ENCODE data around the gene HTR1D. TPM values are rescaled to one million over a fixed set of nuclear protein-coding genes. Genes with fewer than 3 reads are reported as not detected.

HTR1D gene
- total RNA-seq, 1 experiment from 2014 or later, result 3.5 TPM

DNA sequence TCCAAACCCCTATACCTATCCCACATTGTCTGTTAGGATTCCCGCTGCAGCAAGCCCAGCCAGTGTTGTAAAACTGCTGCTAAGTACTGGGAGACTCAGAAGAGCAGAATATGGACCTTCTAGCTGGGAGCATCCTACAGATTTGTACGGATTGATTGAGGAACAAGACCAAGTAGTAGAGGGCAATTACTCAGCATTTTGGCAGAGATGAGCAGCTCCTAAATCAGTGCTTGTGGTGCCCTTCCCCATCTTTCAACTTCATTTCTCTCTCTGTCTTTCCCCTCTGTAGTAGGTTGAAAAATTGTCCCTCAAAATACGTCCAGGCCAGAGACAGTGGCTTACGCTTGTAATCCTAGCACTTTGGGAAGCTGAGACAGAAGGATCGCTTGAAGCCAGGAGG is 37.3 kb upstream of the HTR1D start:
- no peaks in the 10 kb centered on the region for H3K9me3 ChIP-seq (ENCODE audit: control insufficient read depth in 1 of 2, insufficient read depth in 1 of 2, low read depth in 1 of 2, low read length in 2 of 2)
- H3K4me3 ChIP-seq (replicated peaks in 1 of 2; ENCODE audit: low read depth in 1 of 2, low read length in 2 of 2), result no peak overlapping the region
- DNase-seq (ENCODE audit: low read depth, low spot score), result no peak
- no peaks in the 10 kb centered on the region for H4K20me1 ChIP-seq (ENCODE audit: insufficient read depth)
- no peak overlapping the region for H3K27ac ChIP-seq (ENCODE audit: low read depth, low read length)
- no peak overlapping the region for H3K9ac ChIP-seq (ENCODE audit: low read length)
- POLR2A ChIA-PET, result no interaction called here
- BruUV-seq (replicated peaks), result no TSS peak
- no peaks in the 10 kb centered on the region for H3K27me3 ChIP-seq (ENCODE audit: insufficient read depth, low read length)
- intact Hi-C loops (cut with micrococcal nuclease), result no loop called here
- CTCF ChIA-PET, result no interaction called here
- H3K4me1 ChIP-seq (ENCODE audit: control insufficient read depth in 1 of 2, insufficient read depth in 2 of 2, low read length in 2 of 2), result no peaks in the 10 kb centered on the region
- H3K79me2 ChIP-seq (ENCODE audit: insufficient read depth, low read length), result no peaks in the 10 kb centered on the region
- TF ChIP-seq TCF7L2 (IDR thresholded peaks at IDR 0.05; ENCODE audit: borderline replicate concordance, extremely low read depth, insufficient read depth, insufficient read length) (no peak), SRF (IDR thresholded peaks at IDR 0.05; ENCODE audit: low read depth) (no peak), EZH2 (IDR thresholded peaks at IDR 0.05) (no peak), ATF3 (IDR thresholded peaks at IDR 0.05) (no peak), ELF1 (IDR thresholded peaks at IDR 0.05; ENCODE audit: borderline replicate concordance, low read depth) (no peak), EGR1 (IDR thresholded peaks at IDR 0.05; ENCODE audit: low read depth) (no peak), POLR2AphosphoS5 (IDR thresholded peaks at IDR 0.05; ENCODE audit: low read depth, low read length) (no peak), ZFX (IDR thresholded peaks at IDR 0.05) (no peak), RAD21 (IDR thresholded peaks at IDR 0.05; ENCODE audit: low read depth) (no peak), POLR2A (IDR thresholded peaks at IDR 0.05; ENCODE audit: borderline replicate concordance, extremely low read depth, insufficient read depth, insufficient read length) (no peak), CBX3 (IDR thresholded peaks at IDR 0.05; ENCODE audit: low read depth) (no peak), SIN3A (IDR thresholded peaks at IDR 0.05; ENCODE audit: low read depth) (no peak), SP1 (IDR thresholded peaks at IDR 0.05; ENCODE audit: low read depth) (no peak), JUND (IDR thresholded peaks at IDR 0.05) (no peak), EZH2phosphoT487 (IDR thresholded peaks at IDR 0.05; ENCODE audit: borderline replicate concordance) (no peak), YY1 (IDR thresholded peaks at IDR 0.05; ENCODE audit: extremely low read depth, insufficient replicate concordance, low read depth, low read length) (no peak), CEBPB (IDR thresholded peaks at IDR 0.05; ENCODE audit: low read depth) (no peak)
- TF ChIP-seq, protein P1, sequence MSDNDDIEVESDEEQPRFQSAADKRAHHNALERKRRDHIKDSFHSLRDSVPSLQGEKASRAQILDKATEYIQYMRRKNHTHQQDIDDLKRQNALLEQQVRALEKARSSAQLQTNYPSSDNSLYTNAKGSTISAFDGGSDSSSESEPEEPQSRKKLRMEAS (IDR thresholded peaks at IDR 0.05), result no peak
- TF ChIP-seq, protein P2, sequence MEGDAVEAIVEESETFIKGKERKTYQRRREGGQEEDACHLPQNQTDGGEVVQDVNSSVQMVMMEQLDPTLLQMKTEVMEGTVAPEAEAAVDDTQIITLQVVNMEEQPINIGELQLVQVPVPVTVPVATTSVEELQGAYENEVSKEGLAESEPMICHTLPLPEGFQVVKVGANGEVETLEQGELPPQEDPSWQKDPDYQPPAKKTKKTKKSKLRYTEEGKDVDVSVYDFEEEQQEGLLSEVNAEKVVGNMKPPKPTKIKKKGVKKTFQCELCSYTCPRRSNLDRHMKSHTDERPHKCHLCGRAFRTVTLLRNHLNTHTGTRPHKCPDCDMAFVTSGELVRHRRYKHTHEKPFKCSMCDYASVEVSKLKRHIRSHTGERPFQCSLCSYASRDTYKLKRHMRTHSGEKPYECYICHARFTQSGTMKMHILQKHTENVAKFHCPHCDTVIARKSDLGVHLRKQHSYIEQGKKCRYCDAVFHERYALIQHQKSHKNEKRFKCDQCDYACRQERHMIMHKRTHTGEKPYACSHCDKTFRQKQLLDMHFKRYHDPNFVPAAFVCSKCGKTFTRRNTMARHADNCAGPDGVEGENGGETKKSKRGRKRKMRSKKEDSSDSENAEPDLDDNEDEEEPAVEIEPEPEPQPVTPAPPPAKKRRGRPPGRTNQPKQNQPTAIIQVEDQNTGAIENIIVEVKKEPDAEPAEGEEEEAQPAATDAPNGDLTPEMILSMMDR (IDR thresholded peaks at IDR 0.05 in 2 of 3, conservative IDR thresholded peaks at IDR 0.05 in 1 of 3; ENCODE audit: borderline replicate concordance in 1 of 3, insufficient read depth in 1 of 3, low read depth in 2 of 3, low read length in 2 of 3), result no peak
- TF ChIP-seq, protein P3, sequence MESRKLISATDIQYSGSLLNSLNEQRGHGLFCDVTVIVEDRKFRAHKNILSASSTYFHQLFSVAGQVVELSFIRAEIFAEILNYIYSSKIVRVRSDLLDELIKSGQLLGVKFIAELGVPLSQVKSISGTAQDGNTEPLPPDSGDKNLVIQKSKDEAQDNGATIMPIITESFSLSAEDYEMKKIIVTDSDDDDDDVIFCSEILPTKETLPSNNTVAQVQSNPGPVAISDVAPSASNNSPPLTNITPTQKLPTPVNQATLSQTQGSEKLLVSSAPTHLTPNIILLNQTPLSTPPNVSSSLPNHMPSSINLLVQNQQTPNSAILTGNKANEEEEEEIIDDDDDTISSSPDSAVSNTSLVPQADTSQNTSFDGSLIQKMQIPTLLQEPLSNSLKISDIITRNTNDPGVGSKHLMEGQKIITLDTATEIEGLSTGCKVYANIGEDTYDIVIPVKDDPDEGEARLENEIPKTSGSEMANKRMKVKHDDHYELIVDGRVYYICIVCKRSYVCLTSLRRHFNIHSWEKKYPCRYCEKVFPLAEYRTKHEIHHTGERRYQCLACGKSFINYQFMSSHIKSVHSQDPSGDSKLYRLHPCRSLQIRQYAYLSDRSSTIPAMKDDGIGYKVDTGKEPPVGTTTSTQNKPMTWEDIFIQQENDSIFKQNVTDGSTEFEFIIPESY (IDR thresholded peaks at IDR 0.05; ENCODE audit: extremely low read depth, insufficient replicate concordance, low read length), result no peak
- no peak overlapping the region for H2AFZ ChIP-seq (ENCODE audit: low read depth, low read length, poor library complexity, severe bottlenecking)
- H3K9me2 ChIP-seq (ENCODE audit: insufficient read depth), result no peaks in the 10 kb centered on the region
- no peak for ATAC-seq
- RAD21 ChIA-PET (ENCODE audit: low non-redundant PET in 1 of 2, low total read pairs in 2 of 2, uncharacterized antibody in 2 of 2, unreplicated experiment in 2 of 2), result no interaction called here
- no peaks in the 10 kb centered on the region for H3K36me3 ChIP-seq (ENCODE audit: control insufficient read depth in 1 of 2, insufficient read depth in 2 of 2, low read length in 2 of 2)
- H3K4me2 ChIP-seq (ENCODE audit: low read length), result no peak overlapping the region
